Iris pigment epithelial cell (primary cell): ENCODE data around the gene ADGRD1.

ENCODE experiments used
- DNase-seq: peaks from one replicate; pipeline ENCODE4 v3.0.0-alpha.2; 2011; ENCODE audit warnings: low read depth

The ADGRD1 gene

GRCh38 chr12:131162113-131162512, 208.4 kb downstream of the ADGRD1 start:
- DNase-seq, result no peak

GRCh38 chr12:131163189-131163738, 209.6 kb downstream of the ADGRD1 start:
- no peak for DNase-seq

GRCh38 chr12:131164096-131164872, 210.6 kb downstream of the ADGRD1 start:
- no peak for DNase-seq

- DNase-seq, result no peak
Observed at GRCh38 chr12:131166717-131167116, 213.0 kb downstream of the ADGRD1 start.

- no peak for DNase-seq
Observed at GRCh38 chr12:131167334-131167733, 213.6 kb downstream of the ADGRD1 start.

- DNase-seq, result peak; percentile 10
Observed at GRCh38 chr12:131171029-131171428, 217.3 kb downstream of the ADGRD1 start.

GRCh38 chr12:131174901-131175300, 221.2 kb downstream of the ADGRD1 start:
- no peak for DNase-seq

GRCh38 chr12:131176266-131176665, 222.6 kb downstream of the ADGRD1 start:
- no peak for DNase-seq

GRCh38 chr12:131176926-131177325, 223.2 kb downstream of the ADGRD1 start:
- DNase-seq, result no peak

GRCh38 chr12:131177599-131177998, 223.9 kb downstream of the ADGRD1 start:
- no peak for DNase-seq

- DNase-seq, result no peak
Observed at GRCh38 chr12:131187602-131188001, 233.9 kb downstream of the ADGRD1 start.

GRCh38 chr12:131188131-131189050, 234.7 kb downstream of the ADGRD1 start:
- DNase-seq, result no peak

- DNase-seq, result no peak
Observed at GRCh38 chr12:131189781-131190180, 236.1 kb downstream of the ADGRD1 start.

- DNase-seq, result no peak
Observed at GRCh38 chr12:131190965-131191364, 237.3 kb downstream of the ADGRD1 start.
